Activated CD8-positive, alpha-beta T cell treated with anti-CD3 and anti-CD28 coated beads, Interleukin-2, amount 10 ng/mL, durations not matched to agents 7 days and 5 days (primary cell): ENCODE results near the gene ACOXL. TPM values are rescaled to one million over a fixed set of nuclear protein-coding genes. Genes with fewer than 3 reads are reported as not detected.

Experiments used
- ATAC-seq: fragments of 150-1000 bp; cut with Tn5 transposase; one replicate; pipeline ENCODE4 v1.10.0; 2021; ENCODE audit warnings: moderate library complexity
- CTCF ChIA-PET: fragments of 350-600 bp; sonication (Branson Sonifier 250); formaldehyde crosslinking; loops from one replicate; lab custom pipeline; 2021; ENCODE audit warnings: antibody characterized with exemption; lab: Charles Lee
- POLR2A ChIA-PET: fragments of 350-600 bp; sonication (Branson Sonifier 250); formaldehyde crosslinking; loops from one replicate; lab custom pipeline; 2021; ENCODE audit warnings: antibody characterized with exemption; lab: Charles Lee
- DNase-seq: peaks from one replicate; pipeline ENCODE4 v3.0.0-alpha.2; 2020
- H3K27ac Mint-ChIP-seq: one replicate; pipeline ENCODE4 v1.8.0; 2021; ENCODE audit warnings: mild to moderate bottlenecking, mixed read lengths
- H3K27me3 Mint-ChIP-seq: one replicate; pipeline ENCODE4 v1.8.0; 2021; ENCODE audit warnings: low read depth, mixed read lengths
- H3K36me3 Mint-ChIP-seq: one replicate; pipeline ENCODE4 v1.8.0; 2021; ENCODE audit warnings: low read depth, mixed read lengths
- H3K4me1 Mint-ChIP-seq: one replicate; pipeline ENCODE4 v1.8.0; 2021; ENCODE audit warnings: low read depth, mixed read lengths
- H3K4me3 Mint-ChIP-seq: one replicate; pipeline ENCODE4 v1.8.0; 2021; ENCODE audit warnings: mild to moderate bottlenecking, mixed read lengths
- H3K9me3 Mint-ChIP-seq: one replicate; pipeline ENCODE4 v1.8.0; 2022; ENCODE audit warnings: mixed read lengths; ENCODE audit not compliant: insufficient read depth
- total RNA-seq, 2 experiments: library from RNA; stranded (reverse); gene quantifications; one replicate each; pipeline ENCODE4 v1.2.3, GENCODE V29; 2021

Gene ACOXL
- total RNA-seq, 2 experiments from 2014 or later: not detected

- Mint-ChIP-seq H3K27ac (no peak overlapping the region), H3K4me3 (no peak overlapping the region), H3K36me3 (peaks cover 27% of the 10 kb centered on the region), H3K9me3 (no peaks in the 10 kb centered on the region), H3K4me1 (peaks cover 8% of the 10 kb centered on the region), H3K27me3 (no peaks in the 10 kb centered on the region)
- DNase-seq: no peak
- POLR2A ChIA-PET: no interaction called here
- no peak for ATAC-seq
- CTCF ChIA-PET: interaction anchor here (1.2 kb wide), 1 partner anchor 24 kb away, joined by 3 read pairs; no protein-coding TSS in a partner anchor
These were observed 403.0 kb downstream of the ACOXL start for GRCh38 chr2:111135237-111135909.

- ChIA-PET CTCF (no interaction called here), POLR2A (no interaction called here)
- Mint-ChIP-seq H3K27ac (no peak overlapping the region), H3K36me3 (peaks cover 28% of the 10 kb centered on the region), H3K4me1 (peaks cover 8% of the 10 kb centered on the region), H3K9me3 (no peaks in the 10 kb centered on the region), H3K4me3 (no peak overlapping the region), H3K27me3 (no peaks in the 10 kb centered on the region)
- DNase-seq (no peak), ATAC-seq (no peak)
These were observed 403.5 kb downstream of the ACOXL start for GRCh38 chr2:111135910-111136297.

GRCh38 chr2:111138839-111139238 lies 406.5 kb downstream of the ACOXL start:
- ATAC-seq (no peak), DNase-seq (no peak)
- no peak overlapping the region for H3K4me3 Mint-ChIP-seq
- POLR2A ChIA-PET: interaction anchor here (1.4 kb wide), 1 partner anchor 19 kb away, joined by 3 read pairs; no protein-coding TSS in a partner anchor
- CTCF ChIA-PET: no interaction called here
- no peaks in the 10 kb centered on the region for H3K27me3 Mint-ChIP-seq
- H3K9me3 Mint-ChIP-seq: no peaks in the 10 kb centered on the region
- peaks cover 18% of the 10 kb centered on the region for H3K4me1 Mint-ChIP-seq
- H3K27ac Mint-ChIP-seq: no peak overlapping the region
- peaks cover 41% of the 10 kb centered on the region for H3K36me3 Mint-ChIP-seq

- H3K27ac Mint-ChIP-seq: no peak overlapping the region
- H3K36me3 Mint-ChIP-seq: peaks cover 39% of the 10 kb centered on the region
- POLR2A ChIA-PET: no interaction called here
These were observed 407.4 kb downstream of the ACOXL start for GRCh38 chr2:111139637-111140317.

GRCh38 chr2:111140815-111141214 lies 408.4 kb downstream of the ACOXL start:
- DNase-seq: no peak
- ChIA-PET POLR2A (no interaction called here), CTCF (no interaction called here)
- Mint-ChIP-seq H3K9me3 (no peaks in the 10 kb centered on the region), H3K4me1 (peaks cover 23% of the 10 kb centered on the region), H3K36me3 (peaks cover 42% of the 10 kb centered on the region), H3K27ac (no peak overlapping the region), H3K4me3 (no peak overlapping the region), H3K27me3 (no peaks in the 10 kb centered on the region)
- no peak for ATAC-seq

More at GRCh38 chr2:111139637-111140317, 407.4 kb downstream of the ACOXL start:
- Mint-ChIP-seq H3K27me3 (no peaks in the 10 kb centered on the region), H3K4me3 (no peak overlapping the region), H3K9me3 (no peaks in the 10 kb centered on the region), H3K4me1 (peaks cover 19% of the 10 kb centered on the region)
- no peak for ATAC-seq
- no peak for DNase-seq
- CTCF ChIA-PET: no interaction called here

GRCh38 chr2:111142101-111142500 lies 409.7 kb downstream of the ACOXL start:
- ChIA-PET POLR2A (no interaction called here), CTCF (no interaction called here)
- no peak for ATAC-seq
- Mint-ChIP-seq H3K9me3 (no peaks in the 10 kb centered on the region), H3K27ac (no peak overlapping the region), H3K36me3 (peaks cover 44% of the 10 kb centered on the region), H3K4me3 (no peak overlapping the region), H3K4me1 (peaks cover 23% of the 10 kb centered on the region), H3K27me3 (no peaks in the 10 kb centered on the region)
- DNase-seq: no peak

- ChIA-PET CTCF (interaction anchor here (1.4 kb wide), 1 partner anchor 10 kb away, joined by 5 read pairs; no protein-coding TSS in a partner anchor), POLR2A (no interaction called here)
- ATAC-seq (no peak), DNase-seq (no peak)
- Mint-ChIP-seq H3K4me1 (peaks cover 28% of the 10 kb centered on the region), H3K36me3 (peaks cover 40% of the 10 kb centered on the region), H3K27me3 (no peaks in the 10 kb centered on the region), H3K9me3 (no peaks in the 10 kb centered on the region), H3K4me3 (no peak overlapping the region), H3K27ac (no peak overlapping the region)
These were observed 410.9 kb downstream of the ACOXL start for GRCh38 chr2:111143107-111143842.

GRCh38 chr2:111143843-111144198 lies 411.4 kb downstream of the ACOXL start:
- CTCF ChIA-PET: interaction anchor here (1.4 kb wide), 1 partner anchor 11 kb away, joined by 5 read pairs; no protein-coding TSS in a partner anchor

GRCh38 chr2:111145103-111145760 lies 412.9 kb downstream of the ACOXL start:
- CTCF ChIA-PET: interaction anchor here (0.9 to 1.5 kb wide), 2 partner anchors 19 to 23 kb away, joined by 3 to 5 read pairs; no protein-coding TSS in a partner anchor
- DNase-seq (no peak), ATAC-seq (no peak)
- H3K27ac Mint-ChIP-seq: no peak overlapping the region
- H3K27me3 Mint-ChIP-seq: no peaks in the 10 kb centered on the region
- POLR2A ChIA-PET: no interaction called here
- no peaks in the 10 kb centered on the region for H3K9me3 Mint-ChIP-seq
- peaks cover 29% of the 10 kb centered on the region for H3K36me3 Mint-ChIP-seq
- peaks cover 33% of the 10 kb centered on the region for H3K4me1 Mint-ChIP-seq
- no peak overlapping the region for H3K4me3 Mint-ChIP-seq

More at GRCh38 chr2:111143843-111144198, 411.4 kb downstream of the ACOXL start:
- ATAC-seq (no peak), DNase-seq (no peak)
- Mint-ChIP-seq H3K36me3 (peaks cover 40% of the 10 kb centered on the region), H3K4me3 (no peak overlapping the region), H3K4me1 (peaks cover 32% of the 10 kb centered on the region), H3K27ac (no peak overlapping the region), H3K27me3 (no peaks in the 10 kb centered on the region), H3K9me3 (no peaks in the 10 kb centered on the region)
- POLR2A ChIA-PET: no interaction called here

- H3K27me3 Mint-ChIP-seq: no peaks in the 10 kb centered on the region
- no peaks in the 10 kb centered on the region for H3K9me3 Mint-ChIP-seq
- peaks cover 33% of the 10 kb centered on the region for H3K4me1 Mint-ChIP-seq
- POLR2A ChIA-PET: no interaction called here
- no peak overlapping the region for H3K27ac Mint-ChIP-seq
- CTCF ChIA-PET: interaction anchor here (0.8 to 1.6 kb wide), 3 partner anchors 17 to 29 kb away, joined by 4 to 7 read pairs (median 5); no protein-coding TSS in a partner anchor
- peaks cover 26% of the 10 kb centered on the region for H3K36me3 Mint-ChIP-seq
- ATAC-seq (no peak), DNase-seq (no peak)
- no peak overlapping the region for H3K4me3 Mint-ChIP-seq
These were observed 413.6 kb downstream of the ACOXL start for GRCh38 chr2:111145951-111146350.

- Mint-ChIP-seq H3K27ac (no peak overlapping the region), H3K27me3 (no peaks in the 10 kb centered on the region), H3K4me1 (peaks cover 18% of the 10 kb centered on the region), H3K36me3 (peaks cover 32% of the 10 kb centered on the region), H3K4me3 (no peak overlapping the region), H3K9me3 (no peaks in the 10 kb centered on the region)
- ChIA-PET CTCF (no interaction called here), POLR2A (no interaction called here)
- no peak for DNase-seq
- ATAC-seq: no peak
These were observed 416.0 kb downstream of the ACOXL start for GRCh38 chr2:111148225-111148873.
